ENCODE measurements around the gene MGST1.

- TF ChIP-seq CTCF (conservative IDR thresholded peaks at IDR 0.05; ENCODE audit: low read length), result no peak
- TF ChIP-seq EZH2phosphoT487 (IDR thresholded peaks at IDR 0.05; ENCODE audit: borderline replicate concordance), result no peak
Measured at GRCh38 chr12:16369156-16369555, 21.7 kb downstream of the MGST1 start.
